Islet of Langerhans (tissue), 1 donor: ENCODE data around the gene SDK1.
"Not testable (repeated sequence)": the region's sequence is repeated elsewhere in the genome, so short reads cannot be mapped to it uniquely, and the experiment has no call there.

Experiments used
- FAIRE-seq: peaks from one replicate; lab custom pipeline; 2011; peaks lifted over from hg19 to GRCh38; lab: Jason Lieb, UNC

The SDK1 gene

GRCh38 chr7:4288791-4289394 lies 987.8 kb downstream of the SDK1 start:
- FAIRE-seq, result no peak

- no peak for FAIRE-seq
These were observed 996.3 kb downstream of the SDK1 start for GRCh38 chr7:4297165-4297917.

- FAIRE-seq, result no peak
These were observed 996.8 kb downstream of the SDK1 start for GRCh38 chr7:4297918-4298219.

DNA sequence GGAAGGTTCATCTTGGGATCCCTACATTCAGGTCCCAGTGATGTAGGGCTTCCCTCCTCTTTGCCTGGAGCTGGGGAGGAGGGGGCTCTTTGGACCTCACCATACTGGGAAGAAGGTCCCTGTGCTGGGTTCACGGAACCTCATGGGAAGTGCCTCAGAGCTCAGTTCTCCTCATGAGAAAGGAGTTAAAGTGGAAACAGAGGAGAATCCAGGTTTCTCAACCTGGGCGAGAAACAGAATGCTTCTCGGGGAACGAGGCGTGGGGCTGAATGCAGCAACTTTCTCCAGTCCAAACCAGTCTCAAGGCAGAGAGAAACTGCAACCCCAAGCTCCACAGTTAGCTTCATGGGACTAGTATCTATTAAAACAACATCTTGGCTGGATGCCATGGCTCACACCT lies 998.4 kb downstream of the SDK1 start:
- no peak for FAIRE-seq

GRCh38 chr7:4302203-4302905 lies 1001.3 kb downstream of the SDK1 start:
- FAIRE-seq, result no peak

DNA sequence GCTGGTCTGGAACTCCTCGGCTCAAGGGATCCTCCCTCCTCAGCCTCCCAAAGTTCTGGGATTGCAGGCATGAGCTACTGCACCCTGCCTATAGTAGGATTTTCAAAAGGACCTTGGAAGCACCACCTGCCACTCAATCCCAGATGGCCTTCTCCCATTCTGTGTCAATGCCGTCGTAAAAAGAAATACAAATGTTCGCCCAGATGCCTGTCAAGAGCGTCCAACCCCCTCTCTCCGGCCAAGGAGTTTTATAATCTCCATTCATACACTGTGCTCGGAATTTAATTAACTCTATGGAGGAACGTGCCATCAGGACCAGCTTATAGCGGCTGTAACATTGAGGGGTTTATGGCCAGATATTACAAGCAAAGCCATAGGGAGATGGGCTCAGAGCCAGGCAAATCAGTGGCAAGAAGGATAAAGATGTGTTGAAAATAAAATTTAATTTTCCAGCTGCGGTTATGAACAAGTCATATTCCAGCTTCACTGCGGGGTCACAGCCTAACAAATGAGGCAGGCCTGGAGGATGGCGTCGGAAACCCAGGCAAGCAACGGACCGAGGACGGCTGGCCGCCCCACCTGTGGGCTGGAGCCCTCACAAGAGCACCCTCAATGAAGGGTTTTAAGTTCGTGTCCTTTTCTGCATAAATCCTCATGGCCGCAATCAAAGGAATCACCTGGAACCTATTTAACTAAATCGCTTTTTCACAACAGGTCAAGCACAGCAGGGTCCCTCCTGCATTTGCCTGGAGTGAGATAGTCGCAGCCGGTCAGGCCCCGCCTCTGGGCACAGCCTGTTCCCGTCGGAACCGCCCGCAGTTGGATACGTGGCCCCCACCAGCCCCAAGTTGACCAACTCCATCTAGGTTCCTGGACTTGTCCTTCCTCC lies 1006.5 kb downstream of the SDK1 start:
- no peak for FAIRE-seq

GRCh38 chr7:4308205-4308590 lies 1007.1 kb downstream of the SDK1 start:
- no peak for FAIRE-seq

- not testable (repeated sequence) for FAIRE-seq
These were observed 1012.9 kb downstream of the SDK1 start for GRCh38 chr7:4313911-4314310.

- FAIRE-seq, result not testable (repeated sequence)
These were observed 1013.3 kb downstream of the SDK1 start for GRCh38 chr7:4314316-4314715.
